ENCODE results near the gene ATP6V0D1. TPM values are rescaled to one million over a fixed set of nuclear protein-coding genes. Genes with fewer than 3 reads are reported as not detected.

The ATP6V0D1 gene
- total RNA-seq, 2 donors from 2014 or later = 53.7 to 102 TPM

DNA sequence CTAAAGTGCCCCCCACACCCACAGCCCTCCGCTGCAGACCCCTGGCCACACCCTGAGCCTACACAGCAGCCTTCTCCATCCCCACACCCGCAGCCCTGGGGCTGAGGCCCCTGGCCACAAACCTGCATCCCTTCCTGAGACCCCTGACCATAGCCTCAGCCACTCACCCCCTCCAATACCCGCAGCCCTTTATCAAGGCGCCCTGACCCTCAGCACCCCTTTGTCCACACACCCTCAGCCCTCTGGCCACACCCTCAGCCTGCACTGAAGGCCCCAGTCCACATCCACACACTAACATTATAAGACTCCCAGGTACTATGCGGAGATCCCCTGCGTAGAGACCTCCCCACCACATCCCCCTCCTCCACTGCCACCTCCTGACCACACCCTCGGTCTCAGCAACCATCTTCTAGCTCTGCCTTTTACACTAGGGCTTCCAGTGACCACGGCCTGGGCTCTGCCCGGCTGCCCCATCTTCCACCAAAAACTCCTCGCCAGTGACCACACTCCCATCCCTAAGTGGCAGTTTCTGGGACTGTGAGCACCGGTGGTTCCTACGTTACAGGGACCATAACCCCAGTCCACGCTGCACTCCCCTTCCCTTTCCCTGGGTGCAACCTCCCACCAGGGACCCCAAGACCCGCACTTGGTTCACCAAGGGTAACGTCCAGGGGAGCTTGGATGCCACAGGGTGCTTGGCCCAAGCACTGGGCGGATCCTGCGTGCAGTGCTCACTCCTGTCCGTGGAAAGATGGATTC is 88.5 kb downstream of the ATP6V0D1 start:
- TF ChIP-seq, protein P1, sequence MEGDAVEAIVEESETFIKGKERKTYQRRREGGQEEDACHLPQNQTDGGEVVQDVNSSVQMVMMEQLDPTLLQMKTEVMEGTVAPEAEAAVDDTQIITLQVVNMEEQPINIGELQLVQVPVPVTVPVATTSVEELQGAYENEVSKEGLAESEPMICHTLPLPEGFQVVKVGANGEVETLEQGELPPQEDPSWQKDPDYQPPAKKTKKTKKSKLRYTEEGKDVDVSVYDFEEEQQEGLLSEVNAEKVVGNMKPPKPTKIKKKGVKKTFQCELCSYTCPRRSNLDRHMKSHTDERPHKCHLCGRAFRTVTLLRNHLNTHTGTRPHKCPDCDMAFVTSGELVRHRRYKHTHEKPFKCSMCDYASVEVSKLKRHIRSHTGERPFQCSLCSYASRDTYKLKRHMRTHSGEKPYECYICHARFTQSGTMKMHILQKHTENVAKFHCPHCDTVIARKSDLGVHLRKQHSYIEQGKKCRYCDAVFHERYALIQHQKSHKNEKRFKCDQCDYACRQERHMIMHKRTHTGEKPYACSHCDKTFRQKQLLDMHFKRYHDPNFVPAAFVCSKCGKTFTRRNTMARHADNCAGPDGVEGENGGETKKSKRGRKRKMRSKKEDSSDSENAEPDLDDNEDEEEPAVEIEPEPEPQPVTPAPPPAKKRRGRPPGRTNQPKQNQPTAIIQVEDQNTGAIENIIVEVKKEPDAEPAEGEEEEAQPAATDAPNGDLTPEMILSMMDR (IDR thresholded peaks at IDR 0.05) = no peak
- no peak for TF ChIP-seq POLR2A (IDR thresholded peaks at IDR 0.05)
- WGBS, 2 donors = 84 to 85% methylated on average over 14 to 18 of the region's 18 CpGs
- H3K4me1 ChIP-seq = peaks cover 53% of the 10 kb centered on the region
- H3K36me3 ChIP-seq (replicated peaks in 1 of 2; ENCODE audit: insufficient read depth in 1 of 2, low read depth in 2 of 2) = no peaks in the 10 kb centered on the region
- peak overlapping the region in 2 of 4 donors; percentile 52 to 72 for H3K27ac ChIP-seq
- H3K4me3 ChIP-seq = no peak overlapping the region
- ATAC-seq (no peak), DNase-seq (no peak)
- intact Hi-C loops (cut with DNase I) = no loop called here
- H3K27me3 ChIP-seq = peaks cover 0 to 7% of the 10 kb centered on the region in 2 donors
- H3K9me3 ChIP-seq = no peaks in the 10 kb centered on the region

DNA sequence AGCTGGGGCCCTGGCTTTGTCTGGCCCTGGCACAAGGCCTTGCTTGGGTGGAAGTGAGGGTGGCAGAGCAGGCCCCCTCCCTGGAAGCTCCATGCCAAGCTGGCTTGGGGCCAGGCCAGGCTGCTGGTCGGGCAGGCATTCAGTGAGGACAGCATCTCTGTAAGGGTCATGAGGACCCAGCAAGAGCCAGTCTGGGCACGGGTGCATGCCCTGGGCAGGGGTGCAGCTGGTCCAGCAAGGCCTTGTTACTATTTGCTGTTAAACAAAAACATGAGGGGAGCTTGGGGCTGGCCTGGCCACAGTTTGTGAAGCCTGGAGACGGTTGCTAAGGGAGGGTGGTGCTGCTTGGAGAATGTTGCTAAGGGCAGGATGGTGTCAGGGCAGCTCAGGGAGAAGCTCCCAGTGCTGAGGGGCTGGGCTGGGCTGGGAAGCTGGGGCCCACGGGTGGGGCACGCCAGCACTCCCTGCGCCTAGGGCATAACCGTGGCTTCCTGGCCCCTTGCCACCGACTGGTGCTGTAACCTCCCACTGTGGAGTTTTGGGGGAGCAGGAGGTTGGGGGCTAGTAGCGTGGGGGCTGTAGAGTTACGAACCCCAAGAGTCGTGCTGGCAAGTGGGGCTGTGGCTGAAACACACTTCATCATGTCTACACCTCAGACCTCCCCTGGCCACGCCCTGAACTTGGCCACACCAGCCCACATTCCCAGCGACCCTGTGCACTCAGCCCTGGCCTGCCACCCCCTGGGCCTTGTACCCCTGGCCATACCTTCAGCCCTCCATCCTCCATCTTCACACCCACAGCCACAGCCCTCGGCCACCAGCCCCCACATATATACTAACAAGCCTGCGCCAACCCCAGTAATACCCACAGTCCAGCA is 89.3 kb downstream of the ATP6V0D1 start:
- DNase-seq = peak in 2 of 4 donors; percentile 20 to 38
- intact Hi-C loops (cut with DNase I) = no loop called here
- no peak for ATAC-seq
- Histone ChIP-seq H3K36me3 (replicated peaks in 1 of 2; ENCODE audit: insufficient read depth in 1 of 2, low read depth in 2 of 2) (no peaks in the 10 kb centered on the region), H3K27me3 (peaks cover 0 to 7% of the 10 kb centered on the region in 2 donors), H3K9me3 (no peaks in the 10 kb centered on the region), H3K27ac (no peak overlapping the region), H3K4me3 (no peak overlapping the region), H3K4me1 (peaks cover 45% of the 10 kb centered on the region)
- WGBS, 2 donors = 73 to 80% methylated on average over 9 to 15 of the region's 15 CpGs
- no peak for TF ChIP-seq POLR2A (IDR thresholded peaks at IDR 0.05)
- TF ChIP-seq, protein P1 (IDR thresholded peaks at IDR 0.05) = no peak

DNA sequence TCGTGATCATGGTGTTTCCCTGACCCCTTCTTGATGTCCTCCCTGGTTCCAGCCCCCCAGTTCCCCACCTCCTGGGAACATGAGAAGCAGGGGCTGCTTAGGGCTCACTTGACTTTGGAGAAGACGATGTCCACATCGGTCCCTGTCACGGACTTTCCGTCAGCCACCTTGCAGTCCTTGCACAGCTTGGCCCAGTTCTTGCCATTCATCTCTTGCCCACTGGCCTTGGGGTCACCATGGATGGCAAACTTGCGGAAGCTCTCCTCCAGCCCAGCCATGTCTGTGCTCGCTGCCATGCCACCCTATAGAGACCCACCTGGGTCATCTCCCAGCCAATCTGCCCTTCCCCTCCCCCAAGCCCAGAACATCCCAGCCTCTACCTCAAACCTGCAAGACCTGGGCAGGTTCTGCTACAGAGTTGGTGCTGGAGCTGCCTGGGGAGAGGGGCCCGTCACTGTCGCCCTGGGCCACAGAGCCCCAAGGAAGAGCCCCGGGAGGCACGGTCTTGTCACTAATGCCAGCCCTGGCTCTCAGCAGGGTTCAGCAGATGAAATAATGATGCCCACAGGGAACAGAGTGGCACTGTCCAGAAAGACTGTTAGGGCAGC is 90.0 kb downstream of the ATP6V0D1 start:
- ATAC-seq (no peak), DNase-seq (no peak)
- no peaks in the 10 kb centered on the region for H3K36me3 ChIP-seq (replicated peaks in 1 of 2; ENCODE audit: insufficient read depth in 1 of 2, low read depth in 2 of 2)
- H3K27ac ChIP-seq = no peak overlapping the region
- no peak overlapping the region for H3K4me3 ChIP-seq
- no peak for TF ChIP-seq POLR2A (IDR thresholded peaks at IDR 0.05)
- TF ChIP-seq, protein P1 (IDR thresholded peaks at IDR 0.05) = no peak
- H3K27me3 ChIP-seq = peaks cover 0 to 7% of the 10 kb centered on the region in 2 donors
- WGBS, 2 donors = 77 to 99% methylated on average over 11 of the region's 11 CpGs
- H3K4me1 ChIP-seq = peaks cover 37% of the 10 kb centered on the region
- intact Hi-C loops (cut with DNase I) = no loop called here
- no peaks in the 10 kb centered on the region for H3K9me3 ChIP-seq

DNA sequence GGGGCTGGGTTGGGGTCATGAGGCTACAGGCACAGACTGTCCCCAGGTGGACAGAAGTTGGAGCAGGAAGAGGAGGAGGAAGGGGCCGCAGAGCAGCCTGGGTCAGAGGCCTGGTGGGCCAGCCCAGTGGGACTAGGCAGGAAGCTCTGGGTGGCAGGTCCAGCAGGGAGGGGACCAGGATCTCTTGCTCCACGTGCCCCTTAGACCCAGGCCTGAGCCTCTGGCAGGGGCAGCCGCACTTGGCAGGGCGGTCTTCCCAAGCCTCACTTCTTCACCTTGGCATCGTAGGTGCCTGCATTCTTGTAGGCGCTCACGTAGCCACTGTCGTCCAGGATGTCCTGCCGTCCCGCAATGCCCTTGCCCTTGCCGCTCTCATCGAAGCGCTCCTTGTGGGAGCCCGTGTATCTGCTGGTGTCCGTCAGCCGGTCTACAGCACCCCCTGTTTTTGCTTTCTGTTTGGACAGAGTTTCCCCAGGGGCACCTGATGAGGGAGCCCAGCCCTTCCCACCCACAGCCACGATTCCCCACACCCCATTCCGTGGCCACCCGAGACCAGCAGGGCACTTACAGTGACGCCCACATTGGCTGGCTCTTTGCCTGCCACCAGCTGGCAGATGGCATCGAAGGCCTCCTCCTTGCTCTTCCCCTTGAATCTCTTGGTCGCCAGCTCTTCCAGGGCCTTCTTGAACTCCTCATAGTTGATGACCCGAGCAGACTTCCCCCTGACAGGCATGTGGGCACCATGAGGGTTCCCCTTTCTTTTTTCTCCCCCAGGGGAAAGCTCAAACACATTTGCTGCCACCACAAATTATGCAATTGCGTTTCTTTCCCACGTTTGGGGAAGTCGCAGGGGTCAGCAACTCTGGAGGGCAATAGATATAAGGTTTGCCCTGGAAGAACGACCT is 90.8 kb downstream of the ATP6V0D1 start:
- ATAC-seq (no peak), DNase-seq (peak in 1 of 4 donors; percentile 67)
- Histone ChIP-seq H3K4me1 (peaks cover 30% of the 10 kb centered on the region), H3K27ac (no peak overlapping the region), H3K4me3 (no peak overlapping the region), H3K9me3 (no peaks in the 10 kb centered on the region), H3K27me3 (peaks cover 0 to 7% of the 10 kb centered on the region in 2 donors), H3K36me3 (replicated peaks in 1 of 2; ENCODE audit: insufficient read depth in 1 of 2, low read depth in 2 of 2) (no peaks in the 10 kb centered on the region)
- intact Hi-C loops (cut with DNase I) = no loop called here
- 76% methylated on average over 23 to 27 of the region's 27 CpGs for WGBS, 2 donors
- TF ChIP-seq POLR2A (IDR thresholded peaks at IDR 0.05) = no peak
- TF ChIP-seq, protein P1 (IDR thresholded peaks at IDR 0.05) = no peak
